Measurements from ENCODE around the gene DCST2.
"Not testable (repeated sequence)": the region's sequence is repeated elsewhere in the genome, so short reads cannot be mapped to it uniquely, and the experiment has no call there.

Gene DCST2

GRCh38 chr1:155000726-155001424 is 32.7 kb downstream of the DCST2 start:
- in situ Hi-C loops (cut with MboI; ENCODE audit: low sequenced_read_pairs): no loop called here

- in situ Hi-C loops (cut with MboI; ENCODE audit: low sequenced_read_pairs): no loop called here
Observed at GRCh38 chr1:155000411-155000725, 33.2 kb downstream of the DCST2 start.

GRCh38 chr1:154999571-155000410 is 33.8 kb downstream of the DCST2 start:
- in situ Hi-C loops (cut with MboI; ENCODE audit: low sequenced_read_pairs): no loop called here

GRCh38 chr1:154998818-154999570 is 34.6 kb downstream of the DCST2 start:
- in situ Hi-C loops (cut with MboI; ENCODE audit: low sequenced_read_pairs): no loop called here

GRCh38 chr1:154998201-154998780 is 35.3 kb downstream of the DCST2 start:
- in situ Hi-C loops (cut with MboI; ENCODE audit: low sequenced_read_pairs): no loop called here

- in situ Hi-C loops (cut with MboI; ENCODE audit: low sequenced_read_pairs): no loop called here
Observed at GRCh38 chr1:154996966-154997701, 36.4 kb downstream of the DCST2 start.

- in situ Hi-C loops (cut with MboI; ENCODE audit: low sequenced_read_pairs): not testable (repeated sequence)
Observed at GRCh38 chr1:154995301-154995983, 38.1 kb downstream of the DCST2 start.

- in situ Hi-C loops (cut with MboI; ENCODE audit: low sequenced_read_pairs): no loop called here
Observed at GRCh38 chr1:154994591-154994990, 39.0 kb downstream of the DCST2 start.

GRCh38 chr1:154994269-154994587 is 39.4 kb downstream of the DCST2 start:
- in situ Hi-C loops (cut with MboI; ENCODE audit: low sequenced_read_pairs): no loop called here

GRCh38 chr1:154993572-154994268 is 39.9 kb downstream of the DCST2 start, which contains the start of gene LENEP:
Gene LENEP, plus strand, starts transcription at chr1:154993586. Its CDS starts 22 bp downstream, at chr1:154993608.
- in situ Hi-C loops (cut with MboI; ENCODE audit: low sequenced_read_pairs): no loop called here

- in situ Hi-C loops (cut with MboI; ENCODE audit: low sequenced_read_pairs): no loop called here
Observed at GRCh38 chr1:154992721-154993571, 40.6 kb downstream of the DCST2 start.

GRCh38 chr1:154990276-154990675 is 43.3 kb downstream of the DCST2 start:
- in situ Hi-C loops (cut with MboI; ENCODE audit: low sequenced_read_pairs): no loop called here

- in situ Hi-C loops (cut with MboI; ENCODE audit: low sequenced_read_pairs): no loop called here
Observed at GRCh38 chr1:154989195-154989860, 44.3 kb downstream of the DCST2 start.

GRCh38 chr1:154988058-154988954 is 45.3 kb downstream of the DCST2 start:
- in situ Hi-C loops (cut with MboI; ENCODE audit: low sequenced_read_pairs): no loop called here

GRCh38 chr1:154987326-154987725 is 46.3 kb downstream of the DCST2 start:
- in situ Hi-C loops (cut with MboI; ENCODE audit: low sequenced_read_pairs): no loop called here

GRCh38 chr1:154986736-154987135 is 46.8 kb downstream of the DCST2 start:
- in situ Hi-C loops (cut with MboI; ENCODE audit: low sequenced_read_pairs): not testable (repeated sequence)
